LNCAP (cell line): ENCODE results near the gene SLC39A11.

Experiments
- CTCF ChIP-seq: fragments of 450-650 bp; IDR thresholded peaks from 2 replicates; pipeline ENCODE4 v1.5.1; 2017; ENCODE audit warnings: mild to moderate bottlenecking

SLC39A11 gene

GRCh38 chr17:72710834-72711233 lies 381.7 kb downstream of the SLC39A11 start:
- TF ChIP-seq CTCF = no peak

- no peak for TF ChIP-seq CTCF
These were observed 382.3 kb downstream of the SLC39A11 start for GRCh38 chr17:72710202-72710601.

GRCh38 chr17:72707881-72708280 lies 384.6 kb downstream of the SLC39A11 start:
- TF ChIP-seq CTCF = no peak

- no peak for TF ChIP-seq CTCF
These were observed 386.0 kb downstream of the SLC39A11 start for GRCh38 chr17:72706396-72706981.

GRCh38 chr17:72705905-72706395 lies 386.5 kb downstream of the SLC39A11 start:
- TF ChIP-seq CTCF = no peak

- no peak for TF ChIP-seq CTCF
These were observed 389.5 kb downstream of the SLC39A11 start for GRCh38 chr17:72702998-72703397.

- no peak for TF ChIP-seq CTCF
These were observed 390.3 kb downstream of the SLC39A11 start for GRCh38 chr17:72702136-72702735.
